ENCODE measurements around the gene RECK. TPM values are rescaled to one million over a fixed set of nuclear protein-coding genes. Genes with fewer than 3 reads are reported as not detected.

The RECK gene
- total RNA-seq, 1 donor from 2014 or later, result 25.7 TPM

DNA sequence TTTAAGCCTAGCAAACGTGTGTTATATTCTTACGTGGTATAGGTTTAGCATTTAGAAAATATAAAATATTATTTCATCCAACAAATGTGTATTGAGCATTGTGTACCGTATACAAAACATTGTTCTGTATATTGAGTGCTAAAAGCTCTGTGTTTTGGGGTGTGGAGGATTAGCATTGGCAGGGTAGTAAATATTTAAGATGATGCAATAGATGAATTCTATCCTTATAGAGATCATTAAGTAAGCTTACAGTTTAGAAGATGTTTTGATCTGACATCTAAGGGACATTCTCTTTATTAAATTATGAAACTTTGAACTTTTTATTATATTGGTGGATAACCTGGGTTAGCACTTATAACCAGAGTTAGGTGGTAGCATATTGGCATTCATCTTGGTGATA lies 51.3 kb downstream of the RECK start:
- no peak overlapping the region for H3K27ac Mint-ChIP-seq (ENCODE audit: unreplicated experiment)
- H3K36me3 Mint-ChIP-seq (ENCODE audit: unreplicated experiment), result peaks cover 26% of the 10 kb centered on the region
- H3K27me3 Mint-ChIP-seq (ENCODE audit: unreplicated experiment), result no peaks in the 10 kb centered on the region
- no peak overlapping the region for H3K4me3 Mint-ChIP-seq (ENCODE audit: unreplicated experiment)
- DNase-seq (ENCODE audit: extremely low spot score, unreplicated experiment), result no peak
- no peaks in the 10 kb centered on the region for H3K9me3 Mint-ChIP-seq (ENCODE audit: unreplicated experiment)
- TF ChIP-seq, protein P1, sequence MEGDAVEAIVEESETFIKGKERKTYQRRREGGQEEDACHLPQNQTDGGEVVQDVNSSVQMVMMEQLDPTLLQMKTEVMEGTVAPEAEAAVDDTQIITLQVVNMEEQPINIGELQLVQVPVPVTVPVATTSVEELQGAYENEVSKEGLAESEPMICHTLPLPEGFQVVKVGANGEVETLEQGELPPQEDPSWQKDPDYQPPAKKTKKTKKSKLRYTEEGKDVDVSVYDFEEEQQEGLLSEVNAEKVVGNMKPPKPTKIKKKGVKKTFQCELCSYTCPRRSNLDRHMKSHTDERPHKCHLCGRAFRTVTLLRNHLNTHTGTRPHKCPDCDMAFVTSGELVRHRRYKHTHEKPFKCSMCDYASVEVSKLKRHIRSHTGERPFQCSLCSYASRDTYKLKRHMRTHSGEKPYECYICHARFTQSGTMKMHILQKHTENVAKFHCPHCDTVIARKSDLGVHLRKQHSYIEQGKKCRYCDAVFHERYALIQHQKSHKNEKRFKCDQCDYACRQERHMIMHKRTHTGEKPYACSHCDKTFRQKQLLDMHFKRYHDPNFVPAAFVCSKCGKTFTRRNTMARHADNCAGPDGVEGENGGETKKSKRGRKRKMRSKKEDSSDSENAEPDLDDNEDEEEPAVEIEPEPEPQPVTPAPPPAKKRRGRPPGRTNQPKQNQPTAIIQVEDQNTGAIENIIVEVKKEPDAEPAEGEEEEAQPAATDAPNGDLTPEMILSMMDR (IDR thresholded peaks at IDR 0.05), result no peak
- peaks cover 36% of the 10 kb centered on the region for H3K4me1 Mint-ChIP-seq (ENCODE audit: unreplicated experiment)

GRCh38 chr9:36091026-36091953 lies 54.6 kb downstream of the RECK start:
- Mint-ChIP-seq H3K4me3 (ENCODE audit: unreplicated experiment) (peak overlapping the region; percentile 29), H3K27me3 (ENCODE audit: unreplicated experiment) (no peaks in the 10 kb centered on the region), H3K4me1 (ENCODE audit: unreplicated experiment) (peaks cover 45% of the 10 kb centered on the region), H3K27ac (ENCODE audit: unreplicated experiment) (peak overlapping the region; percentile 86), H3K9me3 (ENCODE audit: unreplicated experiment) (no peaks in the 10 kb centered on the region), H3K36me3 (ENCODE audit: unreplicated experiment) (peaks cover 19% of the 10 kb centered on the region)
- DNase-seq (ENCODE audit: extremely low spot score, unreplicated experiment), result no peak
- TF ChIP-seq, protein P1 (IDR thresholded peaks at IDR 0.05), result peak; percentile 27

DNA sequence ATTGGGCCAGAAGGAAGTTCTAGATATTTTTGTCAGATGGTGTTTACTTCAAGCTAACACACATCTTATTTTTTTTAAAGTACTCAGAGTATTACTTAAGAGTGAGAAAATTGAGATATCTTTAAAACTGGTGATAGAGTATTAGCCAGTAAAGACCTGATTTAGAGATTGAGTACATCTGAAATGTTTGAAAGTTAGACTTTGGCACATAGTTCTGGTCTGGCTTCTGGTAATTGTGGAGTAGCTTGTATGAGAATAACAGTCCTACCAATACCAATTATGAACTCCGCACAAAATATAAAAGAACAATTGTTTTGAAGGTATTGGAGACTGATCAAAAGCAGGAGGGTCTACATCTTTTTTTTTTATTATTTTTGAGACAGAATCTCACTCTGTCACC lies 55.3 kb downstream of the RECK start:
- H3K27ac Mint-ChIP-seq (ENCODE audit: unreplicated experiment), result peak overlapping the region; percentile 86
- no peaks in the 10 kb centered on the region for H3K9me3 Mint-ChIP-seq (ENCODE audit: unreplicated experiment)
- DNase-seq (ENCODE audit: extremely low spot score, unreplicated experiment), result no peak
- no peak overlapping the region for H3K4me3 Mint-ChIP-seq (ENCODE audit: unreplicated experiment)
- peaks cover 45% of the 10 kb centered on the region for H3K4me1 Mint-ChIP-seq (ENCODE audit: unreplicated experiment)
- H3K27me3 Mint-ChIP-seq (ENCODE audit: unreplicated experiment), result no peaks in the 10 kb centered on the region
- peaks cover 15% of the 10 kb centered on the region for H3K36me3 Mint-ChIP-seq (ENCODE audit: unreplicated experiment)
- TF ChIP-seq, protein P1 (IDR thresholded peaks at IDR 0.05), result no peak

DNA sequence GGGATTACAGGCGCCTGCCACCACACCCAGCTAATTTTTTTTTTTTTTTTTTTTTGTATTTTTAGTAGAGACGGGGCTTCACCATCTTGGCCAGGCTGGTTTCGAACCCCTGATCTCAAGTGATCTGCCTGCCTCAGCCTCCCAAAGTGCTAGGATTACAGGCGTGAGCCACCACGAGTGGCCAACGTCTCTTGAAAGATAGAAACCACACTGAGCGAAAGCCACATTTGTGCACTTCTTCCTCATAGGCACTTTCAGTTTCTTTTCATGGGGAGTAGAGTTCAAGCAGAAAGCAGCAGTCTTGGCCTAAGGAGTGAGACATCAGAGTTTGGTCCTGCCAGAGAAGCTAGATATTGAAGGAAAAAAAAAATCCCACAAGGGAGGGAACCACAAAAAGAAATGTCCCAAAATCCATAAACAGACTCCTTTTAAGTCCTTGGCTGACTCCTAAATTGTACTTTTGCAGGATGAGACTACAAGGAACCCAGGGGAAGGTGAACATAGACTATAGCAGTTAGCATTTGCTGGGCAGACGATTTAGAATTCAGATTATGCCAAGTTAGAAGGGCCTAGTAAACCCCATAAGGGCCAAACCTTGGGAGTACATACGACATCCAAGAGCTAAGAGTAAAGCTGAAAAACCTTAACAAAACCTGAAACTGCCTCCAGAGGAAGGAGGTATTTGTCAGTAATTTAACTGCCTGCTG lies 55.9 kb downstream of the RECK start:
- DNase-seq (ENCODE audit: extremely low spot score, unreplicated experiment), result no peak
- Mint-ChIP-seq H3K4me1 (ENCODE audit: unreplicated experiment) (peaks cover 45% of the 10 kb centered on the region), H3K9me3 (ENCODE audit: unreplicated experiment) (no peaks in the 10 kb centered on the region), H3K27me3 (ENCODE audit: unreplicated experiment) (no peaks in the 10 kb centered on the region), H3K4me3 (ENCODE audit: unreplicated experiment) (no peak overlapping the region), H3K36me3 (ENCODE audit: unreplicated experiment) (peaks cover 12% of the 10 kb centered on the region), H3K27ac (ENCODE audit: unreplicated experiment) (peak overlapping the region; percentile 56)
- TF ChIP-seq, protein P1 (IDR thresholded peaks at IDR 0.05), result no peak

- DNase-seq (ENCODE audit: extremely low spot score, unreplicated experiment), result no peak
- H3K4me1 Mint-ChIP-seq (ENCODE audit: unreplicated experiment), result peaks cover 42% of the 10 kb centered on the region
Observed at GRCh38 chr9:36093384-36093783, 56.7 kb downstream of the RECK start.

More at GRCh38 chr9:36093384-36093783, 56.7 kb downstream of the RECK start:
- TF ChIP-seq, protein P1 (IDR thresholded peaks at IDR 0.05), result no peak
- H3K9me3 Mint-ChIP-seq (ENCODE audit: unreplicated experiment), result no peaks in the 10 kb centered on the region
- no peak overlapping the region for H3K4me3 Mint-ChIP-seq (ENCODE audit: unreplicated experiment)
- H3K27ac Mint-ChIP-seq (ENCODE audit: unreplicated experiment), result no peak overlapping the region
- H3K36me3 Mint-ChIP-seq (ENCODE audit: unreplicated experiment), result peaks cover 8% of the 10 kb centered on the region
- no peaks in the 10 kb centered on the region for H3K27me3 Mint-ChIP-seq (ENCODE audit: unreplicated experiment)

Measured in osteocyte (in vitro differentiated cells).